Caco-2 (cell line): ENCODE measurements around the gene ETV7. TPM values are rescaled to one million over a fixed set of nuclear protein-coding genes. Genes with fewer than 3 reads are reported as not detected.

Experiments
- BruUV-seq: library from RNA; stranded (reverse); fragments of 400-500 nt; replicated peaks from 2 replicates; lab custom pipeline; 2021; lab: Mats Ljungman, UMichigan
- CTCF ChIA-PET: fragments of 300-600 bp; sonication (Branson Sonifier 250); formaldehyde crosslinking; loops from one replicate; lab custom pipeline; 2022; ENCODE audit warnings: antibody characterized with exemption; lab: Charles Lee
- POLR2A ChIA-PET: fragments of 300-600 bp; sonication (Branson Sonifier 250); formaldehyde crosslinking; loops from one replicate; lab custom pipeline; 2022; ENCODE audit warnings: antibody characterized with exemption; lab: Charles Lee
- DNase-seq, 2 experiments: peaks; one replicate each; pipeline versions ENCODE4 v3.0.0 to v3.0.0-alpha.2; 2020 to 2022
- H3K27me3 ChIP-seq: replicated peaks from 2 replicates; pipeline ENCODE4 v1.6.0; 2011; ENCODE audit warnings: low read length; ENCODE audit not compliant: control insufficient read depth, insufficient read depth
- H3K36me3 ChIP-seq: 2 replicates; pipeline ENCODE4 v1.5.1; 2011; ENCODE audit warnings: low read length; ENCODE audit not compliant: control insufficient read depth, insufficient read depth
- H3K4me1 ChIP-seq: fragments of 250-450 bp; sonication (Bioruptor Pico); 2 replicates; pipeline ENCODE4 v1.5.1; 2020; ENCODE audit warnings: mild to moderate bottlenecking
- H3K4me3 ChIP-seq: 2 replicates; pipeline ENCODE4 v1.5.1; 2011; ENCODE audit warnings: low read depth, mild to moderate bottlenecking, control low read depth, low read length
- H3K9me3 ChIP-seq: fragments of 250-450 bp; sonication (Bioruptor Pico); 2 replicates; pipeline ENCODE4 v1.5.1; 2020; ENCODE audit warnings: mild to moderate bottlenecking, moderate library complexity
- H3K27ac Mint-ChIP-seq: one replicate; pipeline ENCODE4 v1.8.0; 2022; ENCODE audit warnings: mixed read lengths; ENCODE audit not compliant: unreplicated experiment
- H3K27me3 Mint-ChIP-seq: one replicate; pipeline ENCODE4 v1.8.0; 2022; ENCODE audit warnings: mixed read lengths; ENCODE audit not compliant: insufficient read depth, unreplicated experiment
- H3K36me3 Mint-ChIP-seq: one replicate; pipeline ENCODE4 v1.8.0; 2022; ENCODE audit warnings: mild to moderate bottlenecking, mixed read lengths; ENCODE audit not compliant: insufficient read depth, unreplicated experiment
- H3K4me1 Mint-ChIP-seq: one replicate; pipeline ENCODE4 v1.8.0; 2022; ENCODE audit warnings: low read depth, mixed read lengths; ENCODE audit not compliant: unreplicated experiment
- H3K4me3 Mint-ChIP-seq: one replicate; pipeline ENCODE4 v1.8.0; 2022; ENCODE audit warnings: mild to moderate bottlenecking, moderate library complexity, mixed read lengths; ENCODE audit not compliant: unreplicated experiment
- H3K9me3 Mint-ChIP-seq: one replicate; pipeline ENCODE4 v1.8.0; 2022; ENCODE audit warnings: mixed read lengths; ENCODE audit not compliant: unreplicated experiment
- intact Hi-C: fragments of 100-400 bp; cut with micrococcal nuclease; formaldehyde crosslinking; loops from one replicate; pipeline ENCODE4 v1.10.0; 2022; ENCODE audit not compliant: unreplicated experiment
- total RNA-seq: library from RNA; stranded (reverse); gene quantifications from 2 replicates; pipeline ENCODE4 v1.2.3, GENCODE V29; 2022
- TF ChIP-seq, protein P1 (sequence below), 2 experiments: fragments of 200-600 bp in 1 of 2; IDR thresholded peaks; 1 replicate in 1 of 2; 2 replicates in 1 of 2; pipeline versions ENCODE4 v1.5.1 to v1.8.0; 2011 to 2022; ENCODE audit warnings: antibody characterized with exemption in 1 of 2, control low read depth in 1 of 2, inconsistent platforms in 1 of 2, low read depth in 1 of 2, low read length in 1 of 2, mild to moderate bottlenecking in 1 of 2, moderate library complexity in 1 of 2; ENCODE audit not compliant: insufficient read depth in 1 of 2, severe bottlenecking in 1 of 2, unreplicated experiment in 1 of 2

Gene ETV7
- total RNA-seq, 1 experiment from 2014 or later: 0.52 TPM

DNA sequence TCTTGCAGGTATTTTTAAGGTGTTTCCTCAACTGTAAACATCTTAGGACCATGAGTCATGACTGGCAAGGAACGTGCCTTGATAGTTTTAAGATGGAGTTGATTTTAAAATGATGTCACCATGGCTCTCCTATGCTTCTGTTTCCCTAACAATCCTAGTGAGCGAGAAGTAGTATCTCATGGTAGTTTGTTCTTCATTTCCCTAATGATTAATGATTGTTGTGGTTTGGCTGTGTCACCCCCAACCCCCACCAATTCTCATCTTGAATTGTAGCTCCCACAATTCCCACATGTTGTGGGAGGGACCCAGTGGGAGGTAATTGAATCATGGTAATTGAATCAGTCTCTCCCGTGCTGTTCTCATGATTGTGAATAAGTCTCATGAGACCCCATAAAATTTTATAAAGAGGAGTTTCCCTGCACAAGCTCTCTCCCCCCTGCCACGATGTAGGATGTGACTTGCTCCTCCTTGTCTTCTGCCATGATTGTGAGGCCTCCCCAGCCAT lies 34.0 kb downstream of the ETV7 start:
- intact Hi-C loops: no loop called here
- no TSS peak for BruUV-seq
- CTCF ChIA-PET: no interaction called here

DNA sequence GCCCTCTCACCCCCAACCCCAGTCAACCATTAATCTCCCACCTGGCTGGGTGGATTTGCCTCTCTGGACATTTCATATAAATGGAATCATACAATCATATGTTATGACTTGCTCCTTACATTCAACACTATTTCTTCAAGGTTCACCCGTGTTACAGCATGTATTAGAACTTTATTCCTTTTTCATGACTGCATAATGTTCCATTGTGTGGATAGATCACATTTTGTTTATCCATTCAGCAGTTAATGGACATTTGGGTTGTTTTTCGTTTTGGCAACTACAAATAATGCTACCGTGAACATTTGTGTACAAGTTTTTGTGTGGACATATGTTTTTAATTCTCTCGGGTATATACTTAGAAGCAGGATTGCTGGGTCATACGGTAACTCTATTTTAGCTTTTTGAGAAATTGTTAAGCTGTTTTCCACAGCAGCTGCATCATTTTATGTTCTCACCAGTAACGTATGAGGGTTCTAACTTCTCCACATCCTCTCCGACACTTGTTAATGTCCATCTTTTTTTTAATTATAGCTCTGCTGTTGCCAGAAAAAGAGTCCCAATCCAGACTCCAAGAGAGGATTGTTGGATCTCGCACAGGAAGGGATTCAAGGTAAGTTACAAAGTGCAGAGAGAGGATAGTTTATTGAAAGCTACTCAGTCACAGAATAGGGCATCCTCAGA lies 34.9 kb downstream of the ETV7 start:
- Histone ChIP-seq H3K36me3 (no peaks in the 10 kb centered on the region), H3K4me3 (no peak overlapping the region), H3K9me3 (no peaks in the 10 kb centered on the region; the same call in 1 of the 2 replicates), H3K27me3 (no peaks in the 10 kb centered on the region), H3K4me1 (peaks cover 16% of the 10 kb centered on the region)
- intact Hi-C loops: no loop called here
- no peaks in the 10 kb centered on the region for H3K9me3 Mint-ChIP-seq
- no peak overlapping the region for H3K4me3 Mint-ChIP-seq
- TF ChIP-seq, protein P1, sequence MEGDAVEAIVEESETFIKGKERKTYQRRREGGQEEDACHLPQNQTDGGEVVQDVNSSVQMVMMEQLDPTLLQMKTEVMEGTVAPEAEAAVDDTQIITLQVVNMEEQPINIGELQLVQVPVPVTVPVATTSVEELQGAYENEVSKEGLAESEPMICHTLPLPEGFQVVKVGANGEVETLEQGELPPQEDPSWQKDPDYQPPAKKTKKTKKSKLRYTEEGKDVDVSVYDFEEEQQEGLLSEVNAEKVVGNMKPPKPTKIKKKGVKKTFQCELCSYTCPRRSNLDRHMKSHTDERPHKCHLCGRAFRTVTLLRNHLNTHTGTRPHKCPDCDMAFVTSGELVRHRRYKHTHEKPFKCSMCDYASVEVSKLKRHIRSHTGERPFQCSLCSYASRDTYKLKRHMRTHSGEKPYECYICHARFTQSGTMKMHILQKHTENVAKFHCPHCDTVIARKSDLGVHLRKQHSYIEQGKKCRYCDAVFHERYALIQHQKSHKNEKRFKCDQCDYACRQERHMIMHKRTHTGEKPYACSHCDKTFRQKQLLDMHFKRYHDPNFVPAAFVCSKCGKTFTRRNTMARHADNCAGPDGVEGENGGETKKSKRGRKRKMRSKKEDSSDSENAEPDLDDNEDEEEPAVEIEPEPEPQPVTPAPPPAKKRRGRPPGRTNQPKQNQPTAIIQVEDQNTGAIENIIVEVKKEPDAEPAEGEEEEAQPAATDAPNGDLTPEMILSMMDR (IDR thresholded peaks at IDR 0.05; ENCODE audit: insufficient read depth in 1 of 2, low read depth in 1 of 2, low read length in 1 of 2, severe bottlenecking in 1 of 2, unreplicated experiment in 1 of 2): no peak
- BruUV-seq: no TSS peak
- peaks cover 19% of the 10 kb centered on the region for H3K4me1 Mint-ChIP-seq
- no peaks in the 10 kb centered on the region for H3K36me3 Mint-ChIP-seq
- no peak for DNase-seq
- POLR2A ChIA-PET: no interaction called here
- no peaks in the 10 kb centered on the region for H3K27me3 Mint-ChIP-seq
- H3K27ac Mint-ChIP-seq: no peak overlapping the region
- CTCF ChIA-PET: interaction anchor here (1.8 kb wide), 1 partner anchor 17 kb away, joined by 6 read pairs; no protein-coding TSS in a partner anchor

More for the DNA sequence above, 34.0 kb downstream of the ETV7 start:
- no peaks in the 10 kb centered on the region for H3K36me3 ChIP-seq
- Mint-ChIP-seq H3K36me3 (no peaks in the 10 kb centered on the region), H3K4me1 (peaks cover 19% of the 10 kb centered on the region), H3K27me3 (no peaks in the 10 kb centered on the region), H3K27ac (no peak overlapping the region), H3K9me3 (no peaks in the 10 kb centered on the region), H3K4me3 (no peak overlapping the region)
- TF ChIP-seq, protein P1 (IDR thresholded peaks at IDR 0.05; ENCODE audit: insufficient read depth in 1 of 2, low read depth in 1 of 2, low read length in 1 of 2, severe bottlenecking in 1 of 2, unreplicated experiment in 1 of 2): no peak
- no peaks in the 10 kb centered on the region for H3K27me3 ChIP-seq
- POLR2A ChIA-PET: no interaction called here
- H3K9me3 ChIP-seq: no peaks in the 10 kb centered on the region; the same call in 1 of the 2 replicates
- H3K4me1 ChIP-seq: peaks cover 19% of the 10 kb centered on the region
- no peak for DNase-seq
- H3K4me3 ChIP-seq: no peak overlapping the region

DNA sequence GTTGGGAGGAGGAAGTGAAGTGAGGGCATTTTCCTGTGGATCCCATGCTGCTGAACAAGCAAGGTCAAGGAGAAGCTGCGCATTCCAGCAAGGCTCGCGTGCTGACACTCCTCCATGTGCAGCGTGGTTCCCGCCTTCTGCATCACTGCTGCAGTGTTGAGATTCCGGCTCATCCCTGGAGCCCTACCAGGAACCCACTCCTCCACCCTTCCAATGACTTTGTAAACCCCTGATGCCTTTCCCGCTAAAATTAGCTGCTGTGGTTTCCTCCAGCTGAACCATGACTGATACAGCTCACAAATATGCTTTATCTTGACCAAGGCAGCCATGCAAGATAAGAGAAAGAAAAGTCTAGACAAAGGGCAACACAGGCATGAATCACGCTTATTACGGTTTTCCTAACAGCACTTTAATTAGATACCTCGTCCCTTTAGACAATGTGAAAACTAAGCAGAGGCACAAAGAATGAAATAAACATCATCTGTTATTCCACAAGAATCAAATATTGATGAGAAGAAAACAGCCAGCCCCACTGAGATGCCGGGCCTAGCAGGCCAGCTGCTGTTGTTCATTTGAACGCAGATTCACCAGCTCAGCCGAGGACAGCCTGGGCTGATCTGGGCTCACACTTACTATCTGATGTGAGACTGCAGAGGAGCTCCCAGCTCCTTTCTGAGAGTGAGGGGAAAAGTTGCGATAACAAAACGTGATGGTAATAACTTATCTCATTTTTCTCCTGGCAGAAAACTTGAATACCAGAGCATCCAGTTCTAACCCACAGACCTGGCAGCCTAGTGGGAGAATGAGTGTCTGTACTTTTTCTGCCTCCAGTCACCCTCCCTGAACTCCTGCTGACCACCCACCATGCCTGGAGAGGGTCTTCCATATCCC lies 36.5 kb downstream of the ETV7 start:
- H3K9me3 ChIP-seq: no peaks in the 10 kb centered on the region; the same call in 1 of the 2 replicates
- H3K4me1 ChIP-seq: peaks cover 20% of the 10 kb centered on the region
- TF ChIP-seq, protein P1 (IDR thresholded peaks at IDR 0.05; ENCODE audit: insufficient read depth in 1 of 2, low read depth in 1 of 2, low read length in 1 of 2, severe bottlenecking in 1 of 2, unreplicated experiment in 1 of 2): no peak
- H3K27ac Mint-ChIP-seq: no peak overlapping the region
- no TSS peak for BruUV-seq
- intact Hi-C loops: no loop called here
- H3K4me3 ChIP-seq: no peak overlapping the region
- ChIA-PET CTCF (interaction anchor here (0.8 to 1.8 kb wide), 3 partner anchors 10 to 49 kb away, joined by 4 to 14 read pairs (median 6); no protein-coding TSS in a partner anchor), POLR2A (interaction anchor here (1.3 kb wide), 1 partner anchor 16 kb away, joined by 3 read pairs; no protein-coding TSS in a partner anchor)
- H3K27me3 Mint-ChIP-seq: no peaks in the 10 kb centered on the region
- peaks cover 19% of the 10 kb centered on the region for H3K4me1 Mint-ChIP-seq
- H3K9me3 Mint-ChIP-seq: no peaks in the 10 kb centered on the region
- H3K4me3 Mint-ChIP-seq: no peak overlapping the region
- H3K36me3 ChIP-seq: no peaks in the 10 kb centered on the region
- peak in 1 of 2 experiments; percentile 12 for DNase-seq
- no peaks in the 10 kb centered on the region for H3K36me3 Mint-ChIP-seq
- no peaks in the 10 kb centered on the region for H3K27me3 ChIP-seq
